ENCODE results near the gene MAL.

DNA sequence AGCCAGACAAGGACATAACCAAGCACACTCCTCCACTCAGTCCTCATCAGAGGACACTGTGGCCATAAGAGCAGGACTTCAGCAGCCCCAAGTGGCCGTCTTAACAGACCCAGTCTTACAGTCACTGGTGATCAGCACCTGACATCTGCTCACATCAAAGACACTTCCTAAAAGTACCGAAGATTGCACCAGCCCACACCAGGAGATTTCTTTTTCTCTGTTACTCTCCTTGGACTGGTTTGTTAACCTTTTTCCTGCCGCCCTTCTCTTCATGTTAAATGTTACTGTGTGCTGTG, 52.0 kb downstream of the MAL start:
- TF ChIP-seq, protein P1, sequence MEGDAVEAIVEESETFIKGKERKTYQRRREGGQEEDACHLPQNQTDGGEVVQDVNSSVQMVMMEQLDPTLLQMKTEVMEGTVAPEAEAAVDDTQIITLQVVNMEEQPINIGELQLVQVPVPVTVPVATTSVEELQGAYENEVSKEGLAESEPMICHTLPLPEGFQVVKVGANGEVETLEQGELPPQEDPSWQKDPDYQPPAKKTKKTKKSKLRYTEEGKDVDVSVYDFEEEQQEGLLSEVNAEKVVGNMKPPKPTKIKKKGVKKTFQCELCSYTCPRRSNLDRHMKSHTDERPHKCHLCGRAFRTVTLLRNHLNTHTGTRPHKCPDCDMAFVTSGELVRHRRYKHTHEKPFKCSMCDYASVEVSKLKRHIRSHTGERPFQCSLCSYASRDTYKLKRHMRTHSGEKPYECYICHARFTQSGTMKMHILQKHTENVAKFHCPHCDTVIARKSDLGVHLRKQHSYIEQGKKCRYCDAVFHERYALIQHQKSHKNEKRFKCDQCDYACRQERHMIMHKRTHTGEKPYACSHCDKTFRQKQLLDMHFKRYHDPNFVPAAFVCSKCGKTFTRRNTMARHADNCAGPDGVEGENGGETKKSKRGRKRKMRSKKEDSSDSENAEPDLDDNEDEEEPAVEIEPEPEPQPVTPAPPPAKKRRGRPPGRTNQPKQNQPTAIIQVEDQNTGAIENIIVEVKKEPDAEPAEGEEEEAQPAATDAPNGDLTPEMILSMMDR (conservative IDR thresholded peaks at IDR 0.05; ENCODE audit: low read depth, low read length) = no peak
- TF ChIP-seq EZH2phosphoT487 (IDR thresholded peaks at IDR 0.05; ENCODE audit: borderline replicate concordance, low read length) = no peak
- TF ChIP-seq EZH2 (IDR thresholded peaks at IDR 0.05; ENCODE audit: low read length, unreplicated experiment) = no peak
